GM12864 (cell line): ENCODE results near the gene NEFH.

Source experiments
- DNase-seq: peaks from one replicate; pipeline ENCODE4 v3.0.0-alpha.2; 2011; ENCODE audit warnings: low read depth
- H3K4me3 ChIP-seq: 2 replicates; pipeline ENCODE4 v1.5.1; 2011; ENCODE audit warnings: mild to moderate bottlenecking, low read depth, low read length, control low read depth
- CTCF ChIP-seq: IDR thresholded peaks from 2 replicates; pipeline ENCODE4 v1.5.1; 2011; ENCODE audit warnings: low read depth, mild to moderate bottlenecking, moderate library complexity, low read length, control low read depth, inconsistent platforms; ENCODE audit errors: missing control alignments

The NEFH gene

GRCh38 chr22:29512031-29512430 is 32.0 kb downstream of the NEFH start:
- no peak for TF ChIP-seq CTCF
- H3K4me3 ChIP-seq, result no peak overlapping the region
- no peak for DNase-seq

- DNase-seq, result no peak
- no peak overlapping the region for H3K4me3 ChIP-seq
- TF ChIP-seq CTCF, result no peak
Measured at GRCh38 chr22:29517215-29517908, 37.3 kb downstream of the NEFH start.

- no peak overlapping the region for H3K4me3 ChIP-seq
- no peak for DNase-seq
- TF ChIP-seq CTCF, result no peak
Measured at GRCh38 chr22:29518427-29518826, 38.4 kb downstream of the NEFH start.

GRCh38 chr22:29519996-29520395 is 40.0 kb downstream of the NEFH start:
- no peak for DNase-seq
- TF ChIP-seq CTCF, result no peak
- no peak overlapping the region for H3K4me3 ChIP-seq

GRCh38 chr22:29520851-29521250 is 40.8 kb downstream of the NEFH start:
- H3K4me3 ChIP-seq, result no peak overlapping the region
- no peak for TF ChIP-seq CTCF
- DNase-seq, result no peak

- TF ChIP-seq CTCF, result no peak
- no peak for DNase-seq
- no peak overlapping the region for H3K4me3 ChIP-seq
Measured at GRCh38 chr22:29521526-29521925, 41.5 kb downstream of the NEFH start.

- H3K4me3 ChIP-seq, result no peak overlapping the region
- no peak for TF ChIP-seq CTCF
- DNase-seq, result no peak
Measured at GRCh38 chr22:29523761-29524160, 43.7 kb downstream of the NEFH start.
